Colonic mucosa (tissue), 4 donors: ENCODE measurements around the gene PAK2. TPM values are rescaled to one million over a fixed set of nuclear protein-coding genes. Genes with fewer than 3 reads are reported as not detected.

Experiments used
- DNase-seq: peaks from one replicate; pipeline ENCODE4 v3.0.0-alpha.2; 2020
- H3K27ac ChIP-seq: fragments of 200-600 bp; one replicate; pipeline ENCODE4 v1.8.0; 2021
- H3K27me3 ChIP-seq: fragments of 200-600 bp; one replicate; pipeline ENCODE4 v1.8.0; 2021
- H3K36me3 ChIP-seq: fragments of 200-600 bp; one replicate; pipeline ENCODE4 v1.8.0; 2021
- H3K4me1 ChIP-seq: fragments of 200-600 bp; one replicate; pipeline ENCODE4 v1.8.0; 2021; ENCODE audit warnings: mild to moderate bottlenecking
- H3K4me3 ChIP-seq: fragments of 200-600 bp; one replicate; pipeline ENCODE4 v1.8.0; 2021
- H3K9ac ChIP-seq, 2 donors: one replicate each; pipeline ENCODE4 v1.7.0; 2013; ENCODE audit warnings: control low read depth in 2 of 2, low read depth in 2 of 2, low read length in 2 of 2
- H3K9me3 ChIP-seq: fragments of 200-600 bp; one replicate; pipeline ENCODE4 v1.8.0; 2021
- CTCF ChIP-seq: fragments of 200-600 bp; IDR thresholded peaks from one replicate; pipeline ENCODE4 v1.8.0; 2022; ENCODE audit warnings: antibody characterized with exemption, mild to moderate bottlenecking
- intact Hi-C: fragments of 100-400 bp; cut with DNase I; formaldehyde crosslinking; loops from one replicate; pipeline ENCODE4 v1.14.1; 2022
- total RNA-seq, 2 donors: library from RNA; stranded (reverse); fragmentation: NEBNext Ultra II Directional in 1 of 2; extraction: Animal tissue kit (Norgen Biotek cat#: 25700) in 1 of 2; gene quantifications; one replicate each; pipeline ENCODE4 v1.2.1, GENCODE V29; 2021
- donor health status: healthy.
- donor health status: DM: no; HTN: no; CAD: no.
- donor health status: DM: no; HTN: no; CAD: no.

The PAK2 gene
- total RNA-seq, 2 donors from 2014 or later, result 72.5 to 76.5 TPM

GRCh38 chr3:196695849-196696226, 43.8 kb upstream of the PAK2 start:
- TF ChIP-seq CTCF, result no peak

GRCh38 chr3:196697270-196697669, 42.4 kb upstream of the PAK2 start:
- Histone ChIP-seq H3K4me1 (no peaks in the 10 kb centered on the region), H3K9ac (no peak overlapping the region), H3K27me3 (no peaks in the 10 kb centered on the region), H3K9me3 (no peaks in the 10 kb centered on the region), H3K27ac (no peak overlapping the region), H3K36me3 (no peaks in the 10 kb centered on the region), H3K4me3 (no peak overlapping the region)
- DNase-seq, result no peak
- intact Hi-C loops, result no loop called here
- no peak for TF ChIP-seq CTCF

More at GRCh38 chr3:196695849-196696226, 43.8 kb upstream of the PAK2 start:
- Histone ChIP-seq H3K27me3 (no peaks in the 10 kb centered on the region), H3K9me3 (no peaks in the 10 kb centered on the region), H3K4me1 (no peaks in the 10 kb centered on the region), H3K36me3 (no peaks in the 10 kb centered on the region), H3K9ac (no peak overlapping the region), H3K27ac (no peak overlapping the region), H3K4me3 (no peak overlapping the region)
- DNase-seq, result no peak
- intact Hi-C loops, result no loop called here

GRCh38 chr3:196699749-196700148, 39.9 kb upstream of the PAK2 start:
- no peaks in the 10 kb centered on the region for H3K36me3 ChIP-seq
- no peak overlapping the region for H3K27ac ChIP-seq
- intact Hi-C loops, result no loop called here
- H3K9ac ChIP-seq, result no peak overlapping the region
- H3K9me3 ChIP-seq, result no peaks in the 10 kb centered on the region
- DNase-seq, result no peak
- H3K4me1 ChIP-seq, result no peaks in the 10 kb centered on the region
- no peaks in the 10 kb centered on the region for H3K27me3 ChIP-seq
- no peak for TF ChIP-seq CTCF
- H3K4me3 ChIP-seq, result no peak overlapping the region

GRCh38 chr3:196700801-196701200, 38.9 kb upstream of the PAK2 start:
- no peak for TF ChIP-seq CTCF
- intact Hi-C loops, result no loop called here
- H3K9ac ChIP-seq, result no peak overlapping the region
- H3K36me3 ChIP-seq, result no peaks in the 10 kb centered on the region
- H3K4me3 ChIP-seq, result no peak overlapping the region
- no peak overlapping the region for H3K27ac ChIP-seq
- DNase-seq, result no peak
- no peaks in the 10 kb centered on the region for H3K4me1 ChIP-seq
- no peaks in the 10 kb centered on the region for H3K9me3 ChIP-seq
- no peaks in the 10 kb centered on the region for H3K27me3 ChIP-seq

GRCh38 chr3:196706327-196706726, 33.3 kb upstream of the PAK2 start:
- no peak overlapping the region for H3K27ac ChIP-seq
- no peaks in the 10 kb centered on the region for H3K27me3 ChIP-seq
- no peaks in the 10 kb centered on the region for H3K9me3 ChIP-seq
- no peak for DNase-seq
- no peak for TF ChIP-seq CTCF
- no peak overlapping the region for H3K4me3 ChIP-seq
- H3K9ac ChIP-seq, result no peak overlapping the region
- H3K36me3 ChIP-seq, result no peaks in the 10 kb centered on the region
- intact Hi-C loops, result no loop called here
- no peaks in the 10 kb centered on the region for H3K4me1 ChIP-seq

GRCh38 chr3:196706731-196707130, 32.9 kb upstream of the PAK2 start:
- intact Hi-C loops, result no loop called here
- Histone ChIP-seq H3K9ac (no peak overlapping the region), H3K27ac (no peak overlapping the region), H3K9me3 (no peaks in the 10 kb centered on the region), H3K4me3 (no peak overlapping the region), H3K36me3 (no peaks in the 10 kb centered on the region), H3K4me1 (no peaks in the 10 kb centered on the region), H3K27me3 (no peaks in the 10 kb centered on the region)
- TF ChIP-seq CTCF, result no peak
- DNase-seq, result no peak
